ENCODE measurements around the gene AGRN.

AGRN gene

DNA sequence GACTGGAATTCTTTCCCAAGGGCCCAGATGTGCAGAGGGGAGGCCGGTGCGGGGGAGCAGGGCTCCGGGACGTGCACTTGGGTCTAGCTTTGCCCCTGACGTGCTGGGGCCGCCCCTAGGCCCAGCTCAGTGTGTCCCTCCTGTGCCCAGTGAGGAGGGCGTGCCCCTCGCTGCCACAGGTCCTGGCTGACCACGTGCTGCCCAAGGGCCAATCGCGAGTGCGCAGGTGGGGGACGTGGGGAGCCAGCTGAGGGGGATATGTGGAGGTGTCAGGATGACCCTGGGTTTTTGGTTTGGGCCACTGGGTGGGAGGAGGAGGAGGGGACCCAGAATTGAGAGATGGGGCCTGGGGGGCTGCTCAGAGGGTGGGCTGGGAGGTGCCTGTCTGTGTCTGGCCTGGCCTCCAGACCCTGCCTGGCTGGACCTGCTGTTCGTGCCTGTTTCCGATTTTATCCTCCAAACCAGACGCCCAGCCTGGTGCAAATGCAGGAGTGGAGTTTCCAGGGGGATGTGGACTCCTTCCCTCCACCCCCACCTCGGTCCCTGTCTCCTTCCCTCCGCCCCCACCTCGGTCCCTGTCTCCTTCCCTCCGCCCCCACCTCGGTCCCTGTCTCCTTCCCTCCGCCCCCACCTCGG lies 60.3 kb downstream of the AGRN start:
- Histone ChIP-seq H3K4me1 (ENCODE audit: insufficient read depth, low read length) (peaks cover 11% of the 10 kb centered on the region), H3K9ac (ENCODE audit: low read length) (no peak overlapping the region), H3K27me3 (ENCODE audit: control insufficient read depth in 1 of 2, insufficient read depth in 2 of 2, low read length in 2 of 2) (peaks cover 0 to 3% of the 10 kb centered on the region in 2 donors), H3K4me3 (ENCODE audit: low read depth in 1 of 2, low read length in 2 of 2) (peak overlapping the region; percentile 37 to 47), H3K27ac (ENCODE audit: low read depth, low read length) (no peak overlapping the region), H3K36me3 (ENCODE audit: insufficient read depth, low read length) (no peaks in the 10 kb centered on the region), H3K9me3 (ENCODE audit: low read length) (no peaks in the 10 kb centered on the region)

GRCh38 chr1:1080951-1081310 lies 61.0 kb downstream of the AGRN start:
- peaks cover 11% of the 10 kb centered on the region for H3K4me1 ChIP-seq (ENCODE audit: insufficient read depth, low read length)
- no peak overlapping the region for H3K27ac ChIP-seq (ENCODE audit: low read depth, low read length)
- H3K36me3 ChIP-seq (ENCODE audit: insufficient read depth, low read length), result no peaks in the 10 kb centered on the region
- no peaks in the 10 kb centered on the region for H3K9me3 ChIP-seq (ENCODE audit: low read length)
- H3K4me3 ChIP-seq (ENCODE audit: low read depth in 1 of 2, low read length in 2 of 2), result no peak overlapping the region
- H3K27me3 ChIP-seq (ENCODE audit: control insufficient read depth in 1 of 2, insufficient read depth in 2 of 2, low read length in 2 of 2), result no peaks in the 10 kb centered on the region
- no peak overlapping the region for H3K9ac ChIP-seq (ENCODE audit: low read length)

DNA sequence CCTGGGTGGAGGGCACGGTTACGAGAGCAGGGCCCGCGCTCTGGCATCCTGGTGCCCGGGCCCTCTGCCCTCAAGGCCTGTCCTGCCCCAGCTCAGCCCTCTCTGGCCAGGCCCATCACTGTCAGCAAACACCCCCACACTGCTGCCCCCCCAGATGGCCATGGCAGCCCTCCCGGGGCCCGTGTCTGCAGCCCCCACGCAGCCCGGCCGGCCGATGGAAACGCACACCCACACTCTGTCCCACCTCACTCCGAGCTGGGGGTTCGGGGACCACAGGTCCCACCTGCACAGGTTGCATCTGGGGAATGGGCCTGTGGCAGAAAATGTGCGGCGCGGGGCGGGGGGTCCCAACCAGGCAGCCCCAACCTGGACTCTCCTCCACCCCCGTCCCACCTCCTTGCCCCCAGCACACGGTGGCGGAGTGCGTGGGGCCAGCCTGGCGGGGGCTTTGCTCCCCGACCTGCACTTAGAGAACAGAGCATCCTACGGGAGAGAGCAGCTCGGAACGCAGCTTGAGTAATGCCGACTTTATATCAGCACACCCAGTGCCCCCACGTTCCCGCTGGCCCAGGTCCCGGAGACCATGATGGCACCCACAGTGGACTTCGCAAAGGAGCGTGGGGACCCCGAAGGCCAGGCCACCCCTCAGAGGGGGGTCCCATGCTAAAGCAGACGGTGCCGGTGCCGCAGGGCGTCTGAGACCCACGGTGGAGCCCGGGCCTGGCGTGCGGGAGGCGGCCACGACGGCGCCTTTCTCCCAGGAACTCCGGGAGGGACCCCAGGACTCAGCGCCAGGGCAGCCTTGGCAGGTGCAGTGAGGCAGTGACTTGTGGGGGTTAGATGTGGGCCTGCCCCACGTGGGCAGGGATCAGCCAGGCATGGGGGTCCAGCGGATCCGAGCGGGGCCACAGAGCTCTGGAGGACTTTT lies 61.7 kb downstream of the AGRN start:
- H3K36me3 ChIP-seq (ENCODE audit: insufficient read depth, low read length), result no peaks in the 10 kb centered on the region
- H3K27me3 ChIP-seq (ENCODE audit: control insufficient read depth in 1 of 2, insufficient read depth in 2 of 2, low read length in 2 of 2), result no peaks in the 10 kb centered on the region
- no peaks in the 10 kb centered on the region for H3K9me3 ChIP-seq (ENCODE audit: low read length)
- H3K4me1 ChIP-seq (ENCODE audit: insufficient read depth, low read length), result peaks cover 11% of the 10 kb centered on the region
- H3K4me3 ChIP-seq (ENCODE audit: low read depth in 1 of 2, low read length in 2 of 2), result no peak overlapping the region
- no peak overlapping the region for H3K9ac ChIP-seq (ENCODE audit: low read length)
- H3K27ac ChIP-seq (ENCODE audit: low read depth, low read length), result no peak overlapping the region

GRCh38 chr1:1082239-1082775 lies 62.4 kb downstream of the AGRN start:
- peaks cover 11% of the 10 kb centered on the region for H3K4me1 ChIP-seq (ENCODE audit: insufficient read depth, low read length)
- no peak overlapping the region for H3K9ac ChIP-seq (ENCODE audit: low read length)
- no peaks in the 10 kb centered on the region for H3K36me3 ChIP-seq (ENCODE audit: insufficient read depth, low read length)
- no peaks in the 10 kb centered on the region for H3K9me3 ChIP-seq (ENCODE audit: low read length)
- no peaks in the 10 kb centered on the region for H3K27me3 ChIP-seq (ENCODE audit: control insufficient read depth in 1 of 2, insufficient read depth in 2 of 2, low read length in 2 of 2)
- H3K27ac ChIP-seq (ENCODE audit: low read depth, low read length), result no peak overlapping the region
- no peak overlapping the region for H3K4me3 ChIP-seq (ENCODE audit: low read depth in 1 of 2, low read length in 2 of 2)

DNA sequence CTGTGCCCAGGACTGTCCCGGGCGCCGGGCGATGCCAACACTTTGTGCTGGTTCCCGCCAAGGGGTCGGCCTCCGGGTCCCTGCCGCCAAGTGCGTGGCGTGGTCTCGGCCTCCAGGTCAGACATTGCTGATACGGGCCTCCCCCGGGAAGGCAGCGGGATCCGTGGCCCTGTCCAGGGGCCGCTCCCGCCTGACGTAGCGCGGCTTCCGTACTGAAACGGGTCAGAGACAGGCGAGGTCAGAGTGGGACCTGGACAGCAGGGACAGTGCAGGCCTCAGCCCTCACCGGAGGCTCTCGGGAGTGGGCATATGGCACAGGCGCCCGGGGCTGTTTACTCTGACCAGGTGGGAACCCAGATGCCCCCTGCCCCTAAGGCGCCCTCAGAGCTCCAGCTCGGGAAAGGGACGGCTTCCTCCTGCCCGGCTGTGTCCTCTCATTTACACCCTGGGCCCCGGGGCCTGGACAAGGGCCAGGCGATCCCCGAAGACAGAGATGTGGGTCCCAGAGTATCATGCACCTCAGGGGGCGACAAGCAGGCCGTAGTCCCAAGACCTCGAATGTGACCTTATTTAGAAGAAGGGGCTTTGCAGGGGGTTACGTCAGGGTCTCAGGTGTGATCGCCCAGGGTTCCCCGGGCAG lies 63.0 kb downstream of the AGRN start:
- Histone ChIP-seq H3K4me1 (ENCODE audit: insufficient read depth, low read length) (peaks cover 11% of the 10 kb centered on the region), H3K9ac (ENCODE audit: low read length) (no peak overlapping the region), H3K4me3 (ENCODE audit: low read depth in 1 of 2, low read length in 2 of 2) (no peak overlapping the region), H3K27me3 (ENCODE audit: control insufficient read depth in 1 of 2, insufficient read depth in 2 of 2, low read length in 2 of 2) (no peaks in the 10 kb centered on the region), H3K27ac (ENCODE audit: low read depth, low read length) (no peak overlapping the region), H3K9me3 (ENCODE audit: low read length) (no peaks in the 10 kb centered on the region), H3K36me3 (ENCODE audit: insufficient read depth, low read length) (no peaks in the 10 kb centered on the region)

DNA sequence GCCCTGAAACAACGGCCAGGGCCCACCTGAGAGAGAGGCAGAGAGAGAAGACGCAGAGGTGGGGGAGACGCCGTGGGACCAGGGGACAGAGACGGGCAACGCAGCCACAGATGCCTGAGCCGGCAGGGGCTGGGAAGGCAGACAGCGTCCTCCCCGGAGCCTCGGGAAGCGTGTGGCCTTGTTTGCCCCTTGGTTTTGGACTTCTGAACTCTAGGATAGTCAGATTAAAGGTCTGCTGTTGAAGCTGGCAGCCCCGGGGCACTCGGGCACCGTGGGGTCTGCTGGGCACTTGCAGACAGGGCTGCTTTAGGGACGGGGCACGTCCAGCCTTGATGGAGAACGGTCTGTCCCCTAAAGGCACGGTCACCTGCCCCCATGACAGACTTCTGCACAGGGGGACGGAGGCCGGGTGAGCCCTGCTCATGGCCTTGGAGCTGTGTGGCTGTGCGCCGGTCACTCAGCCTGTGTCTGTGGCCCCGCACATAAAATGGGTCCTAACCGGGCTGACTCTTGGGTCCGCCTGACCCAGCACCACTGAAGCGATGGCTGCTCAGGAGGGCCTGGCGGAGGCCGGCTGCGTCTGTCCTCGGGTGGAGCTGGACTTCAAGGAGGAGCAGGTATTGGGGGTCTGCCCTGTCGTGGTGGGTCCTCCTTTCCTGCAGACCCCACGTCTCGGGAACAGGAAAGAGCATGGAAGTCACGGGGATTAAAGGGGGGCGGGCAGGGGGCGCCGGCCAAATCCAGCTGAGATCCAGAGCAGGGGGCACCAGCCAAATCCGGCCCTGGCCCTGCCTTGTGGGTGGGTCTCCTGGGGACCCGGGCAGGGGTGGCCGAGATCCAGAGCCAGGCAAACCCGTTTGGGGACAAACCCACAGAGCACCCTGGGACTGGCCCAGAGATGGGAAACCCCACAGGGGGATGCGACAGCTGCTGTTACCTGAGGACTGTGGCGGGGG lies 63.8 kb downstream of the AGRN start:
- no peak overlapping the region for H3K9ac ChIP-seq (ENCODE audit: low read length)
- H3K27ac ChIP-seq (ENCODE audit: low read depth, low read length), result no peak overlapping the region
- H3K4me1 ChIP-seq (ENCODE audit: insufficient read depth, low read length), result peaks cover 11% of the 10 kb centered on the region
- H3K27me3 ChIP-seq (ENCODE audit: control insufficient read depth in 1 of 2, insufficient read depth in 2 of 2, low read length in 2 of 2), result no peaks in the 10 kb centered on the region
- H3K36me3 ChIP-seq (ENCODE audit: insufficient read depth, low read length), result no peaks in the 10 kb centered on the region
- no peaks in the 10 kb centered on the region for H3K9me3 ChIP-seq (ENCODE audit: low read length)
- H3K4me3 ChIP-seq (ENCODE audit: low read depth in 1 of 2, low read length in 2 of 2), result no peak overlapping the region

GRCh38 chr1:1084372-1085170 lies 64.7 kb downstream of the AGRN start:
- Histone ChIP-seq H3K9me3 (ENCODE audit: low read length) (no peaks in the 10 kb centered on the region), H3K9ac (ENCODE audit: low read length) (no peak overlapping the region), H3K27ac (ENCODE audit: low read depth, low read length) (no peak overlapping the region), H3K4me1 (ENCODE audit: insufficient read depth, low read length) (peaks cover 8% of the 10 kb centered on the region), H3K4me3 (ENCODE audit: low read depth in 1 of 2, low read length in 2 of 2) (no peak overlapping the region), H3K27me3 (ENCODE audit: control insufficient read depth in 1 of 2, insufficient read depth in 2 of 2, low read length in 2 of 2) (no peaks in the 10 kb centered on the region), H3K36me3 (ENCODE audit: insufficient read depth, low read length) (no peaks in the 10 kb centered on the region)

- peaks cover under 1% of the 10 kb centered on the region for H3K4me1 ChIP-seq (ENCODE audit: insufficient read depth, low read length)
- H3K4me3 ChIP-seq (ENCODE audit: low read depth in 1 of 2, low read length in 2 of 2), result no peak overlapping the region
- no peak overlapping the region for H3K9ac ChIP-seq (ENCODE audit: low read length)
- no peaks in the 10 kb centered on the region for H3K36me3 ChIP-seq (ENCODE audit: insufficient read depth, low read length)
- H3K27ac ChIP-seq (ENCODE audit: low read depth, low read length), result no peak overlapping the region
- no peaks in the 10 kb centered on the region for H3K9me3 ChIP-seq (ENCODE audit: low read length)
- H3K27me3 ChIP-seq (ENCODE audit: control insufficient read depth in 1 of 2, insufficient read depth in 2 of 2, low read length in 2 of 2), result no peaks in the 10 kb centered on the region
Measured at GRCh38 chr1:1085171-1085841, 65.4 kb downstream of the AGRN start.

DNA sequence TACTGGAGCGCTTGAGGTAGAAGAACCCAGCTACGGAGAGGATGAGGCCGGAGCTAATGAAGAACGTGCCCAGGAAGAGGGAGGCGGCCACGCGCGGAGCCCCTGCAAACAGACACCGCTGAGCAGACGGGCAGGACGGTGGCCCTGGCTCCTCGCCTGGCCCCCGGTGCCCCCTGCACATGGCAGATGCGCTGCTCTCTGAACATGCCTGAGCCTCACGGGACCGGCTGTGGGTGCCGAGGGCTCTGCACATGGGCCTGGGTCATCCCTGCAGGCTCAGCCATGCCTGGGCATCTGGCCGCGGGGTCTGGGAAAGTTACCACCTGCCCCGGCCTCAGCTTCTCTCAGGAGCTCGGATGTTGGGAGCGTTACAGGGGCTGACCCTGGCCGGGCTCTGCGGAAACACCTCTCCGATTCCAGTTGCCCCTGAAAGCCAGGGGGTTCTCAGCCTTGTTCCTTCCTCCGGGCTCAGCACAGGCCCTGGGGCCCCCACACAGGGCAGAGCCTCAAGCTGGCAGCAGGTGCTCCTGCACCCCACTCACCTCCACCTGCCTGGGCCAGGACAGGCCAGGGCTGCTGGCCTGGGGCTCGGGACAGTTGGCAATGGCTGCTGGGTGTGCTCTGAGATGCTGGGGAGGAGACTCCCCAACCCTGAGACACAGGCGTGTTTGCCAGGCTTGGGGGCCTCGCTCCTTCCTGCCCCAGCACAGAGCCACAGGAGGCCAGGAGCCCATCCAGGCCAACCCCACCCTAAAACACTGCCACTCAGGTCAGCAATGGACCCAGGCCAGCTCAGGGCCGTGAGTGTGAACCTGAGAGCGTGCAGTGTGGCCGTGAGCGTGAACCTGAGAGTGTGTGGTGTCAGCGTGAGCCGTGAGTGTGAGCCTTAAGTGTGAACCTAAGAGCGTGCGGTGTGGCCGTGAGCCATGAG lies 66.3 kb downstream of the AGRN start:
- no peaks in the 10 kb centered on the region for H3K36me3 ChIP-seq (ENCODE audit: insufficient read depth, low read length)
- H3K9ac ChIP-seq (ENCODE audit: low read length), result no peak overlapping the region
- no peaks in the 10 kb centered on the region for H3K4me1 ChIP-seq (ENCODE audit: insufficient read depth, low read length)
- H3K27me3 ChIP-seq (ENCODE audit: control insufficient read depth in 1 of 2, insufficient read depth in 2 of 2, low read length in 2 of 2), result no peaks in the 10 kb centered on the region
- no peaks in the 10 kb centered on the region for H3K9me3 ChIP-seq (ENCODE audit: low read length)
- H3K4me3 ChIP-seq (ENCODE audit: low read depth in 1 of 2, low read length in 2 of 2), result no peak overlapping the region
- H3K27ac ChIP-seq (ENCODE audit: low read depth, low read length), result no peak overlapping the region

Measured in muscle layer of colon (tissue), 2 donors.